Stomach smooth muscle (tissue), 2 donors: ENCODE results near the gene GPR32.
"Not testable (repeated sequence)": the region's sequence is repeated elsewhere in the genome, so short reads cannot be mapped to it uniquely, and the experiment has no call there.

Experiments used
- H3K27ac ChIP-seq: one replicate; pipeline ENCODE4 v1.7.0; 2013; ENCODE audit warnings: mild to moderate bottlenecking, low read length, inconsistent platforms
- H3K27me3 ChIP-seq, 2 donors: one replicate each; pipeline ENCODE4 v1.7.0; 2013; ENCODE audit warnings: low read length in 2 of 2; ENCODE audit not compliant: insufficient read depth in 2 of 2, control insufficient read depth in 1 of 2
- H3K36me3 ChIP-seq, 2 donors: one replicate each; pipeline ENCODE4 v1.7.0; 2013; ENCODE audit warnings: low read length in 2 of 2; ENCODE audit not compliant: control insufficient read depth in 2 of 2, insufficient read depth in 2 of 2
- H3K4me1 ChIP-seq: one replicate; pipeline ENCODE4 v1.7.0; 2013; ENCODE audit warnings: low read length; ENCODE audit not compliant: control insufficient read depth, insufficient read depth
- H3K4me3 ChIP-seq, 2 donors: one replicate each; pipeline ENCODE4 v1.7.0; 2013; ENCODE audit warnings: low read length in 2 of 2
- H3K9ac ChIP-seq, 2 donors: one replicate each; pipeline ENCODE4 v1.7.0; 2013; ENCODE audit warnings: low read length in 2 of 2, mild to moderate bottlenecking in 1 of 2
- H3K9me3 ChIP-seq, 2 donors: one replicate each; pipeline ENCODE4 v1.7.0; 2013; ENCODE audit warnings: low read length in 2 of 2; ENCODE audit not compliant: control insufficient read depth in 2 of 2
- donor health status: healthy.
- donor health status: Pancreatic carcinoma.

Gene GPR32, protein sequence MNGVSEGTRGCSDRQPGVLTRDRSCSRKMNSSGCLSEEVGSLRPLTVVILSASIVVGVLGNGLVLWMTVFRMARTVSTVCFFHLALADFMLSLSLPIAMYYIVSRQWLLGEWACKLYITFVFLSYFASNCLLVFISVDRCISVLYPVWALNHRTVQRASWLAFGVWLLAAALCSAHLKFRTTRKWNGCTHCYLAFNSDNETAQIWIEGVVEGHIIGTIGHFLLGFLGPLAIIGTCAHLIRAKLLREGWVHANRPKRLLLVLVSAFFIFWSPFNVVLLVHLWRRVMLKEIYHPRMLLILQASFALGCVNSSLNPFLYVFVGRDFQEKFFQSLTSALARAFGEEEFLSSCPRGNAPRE

DNA sequence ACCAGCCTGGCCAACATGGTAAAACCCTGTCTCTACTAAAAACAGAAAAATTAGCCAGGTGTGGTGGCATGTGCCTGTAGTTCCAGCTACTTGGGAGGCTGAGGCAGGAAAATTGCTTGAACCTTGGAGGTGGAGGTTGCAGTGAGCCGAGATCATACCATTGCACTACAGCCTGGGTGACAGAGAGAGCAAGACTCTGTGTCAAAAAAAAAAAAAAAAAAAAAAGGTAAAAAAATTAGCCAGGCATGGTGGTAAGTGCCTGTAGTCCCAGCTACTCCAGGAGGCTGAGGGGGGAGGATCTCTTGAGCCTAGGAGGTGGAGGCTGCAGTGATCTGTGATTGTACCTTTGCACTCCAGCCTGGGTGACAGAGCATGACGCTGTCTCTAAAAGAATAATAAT lies at the start of gene GPR32:
GPR32 (plus strand) TSS at position 301 of the 400 bp plus-strand sequence. CDS start 137 bp downstream, outside the sequence.
- not testable (repeated sequence) for H3K27ac ChIP-seq, H3K4me3 ChIP-seq, H3K9me3 ChIP-seq, H3K9ac ChIP-seq, H3K4me1 ChIP-seq, H3K36me3 ChIP-seq
- H3K27me3 ChIP-seq = peaks cover 3 to 15% of the 10 kb centered on the region in 2 donors

DNA sequence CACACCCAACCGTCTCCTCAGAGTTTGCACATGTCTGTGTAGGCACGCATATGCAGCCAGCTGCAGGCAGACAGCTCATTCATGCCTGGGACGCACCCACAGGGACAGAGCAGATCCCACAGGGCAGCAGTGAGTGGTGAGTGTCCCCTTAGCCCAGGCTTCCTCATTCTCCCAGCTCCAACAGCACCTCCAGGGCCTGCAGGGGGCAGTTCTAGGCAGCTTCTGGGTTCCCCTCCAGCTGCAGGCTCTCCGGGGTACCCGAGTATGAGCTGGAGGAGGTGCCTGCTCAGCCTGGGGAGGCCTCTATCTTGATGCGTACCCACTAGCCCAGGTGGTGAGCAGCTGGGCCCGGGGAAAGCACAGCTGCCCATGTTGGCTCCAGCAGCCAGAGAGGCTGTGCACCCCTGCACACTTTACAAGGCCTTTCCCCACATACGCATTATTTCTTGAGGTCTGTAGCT lies 49.3 kb upstream of the GPR32 start:
- Histone ChIP-seq H3K27ac (no peak overlapping the region), H3K4me1 (peaks cover 30% of the 10 kb centered on the region), H3K9ac (no peak overlapping the region), H3K9me3 (no peaks in the 10 kb centered on the region), H3K36me3 (no peaks in the 10 kb centered on the region), H3K27me3 (peaks cover 35 to 36% of the 10 kb centered on the region in 2 donors), H3K4me3 (no peak overlapping the region)

DNA sequence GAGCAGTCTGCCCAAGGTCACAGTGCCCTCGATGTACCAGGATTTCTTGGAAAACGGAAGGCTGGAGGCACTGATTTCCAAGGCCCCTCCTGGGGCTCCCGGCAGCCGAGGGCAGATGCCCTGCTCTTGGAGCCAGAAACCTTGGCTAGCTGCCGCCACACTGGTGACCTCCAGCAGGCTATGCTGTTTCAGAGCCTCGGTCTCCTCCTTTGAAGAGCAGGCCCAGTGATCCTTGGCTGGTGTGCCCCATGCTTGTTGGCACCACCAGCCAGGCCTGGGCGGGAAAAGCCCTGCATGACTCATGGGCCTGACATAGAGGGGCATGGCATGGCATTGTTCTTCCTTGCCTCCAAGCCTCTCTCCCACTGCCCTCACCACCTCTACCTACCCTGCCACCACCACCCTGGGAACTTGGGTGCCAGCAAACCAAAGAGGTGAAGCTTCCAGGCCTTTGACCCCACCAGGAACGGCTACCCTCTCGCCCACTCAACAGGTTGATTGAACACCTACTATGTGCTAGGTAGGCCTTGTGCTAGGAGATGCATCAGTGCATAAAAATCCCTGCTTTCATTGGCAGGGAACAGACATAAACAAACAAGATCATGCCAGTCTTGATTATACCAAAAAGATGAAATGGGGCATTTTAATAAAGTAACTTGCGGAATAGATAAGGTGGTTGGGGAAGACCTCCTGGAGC lies 48.7 kb upstream of the GPR32 start:
- Histone ChIP-seq H3K4me1 (peaks cover 30% of the 10 kb centered on the region), H3K36me3 (no peaks in the 10 kb centered on the region), H3K27ac (no peak overlapping the region), H3K9ac (no peak overlapping the region), H3K27me3 (peaks cover 29 to 33% of the 10 kb centered on the region in 2 donors), H3K4me3 (no peak overlapping the region), H3K9me3 (no peaks in the 10 kb centered on the region)

DNA sequence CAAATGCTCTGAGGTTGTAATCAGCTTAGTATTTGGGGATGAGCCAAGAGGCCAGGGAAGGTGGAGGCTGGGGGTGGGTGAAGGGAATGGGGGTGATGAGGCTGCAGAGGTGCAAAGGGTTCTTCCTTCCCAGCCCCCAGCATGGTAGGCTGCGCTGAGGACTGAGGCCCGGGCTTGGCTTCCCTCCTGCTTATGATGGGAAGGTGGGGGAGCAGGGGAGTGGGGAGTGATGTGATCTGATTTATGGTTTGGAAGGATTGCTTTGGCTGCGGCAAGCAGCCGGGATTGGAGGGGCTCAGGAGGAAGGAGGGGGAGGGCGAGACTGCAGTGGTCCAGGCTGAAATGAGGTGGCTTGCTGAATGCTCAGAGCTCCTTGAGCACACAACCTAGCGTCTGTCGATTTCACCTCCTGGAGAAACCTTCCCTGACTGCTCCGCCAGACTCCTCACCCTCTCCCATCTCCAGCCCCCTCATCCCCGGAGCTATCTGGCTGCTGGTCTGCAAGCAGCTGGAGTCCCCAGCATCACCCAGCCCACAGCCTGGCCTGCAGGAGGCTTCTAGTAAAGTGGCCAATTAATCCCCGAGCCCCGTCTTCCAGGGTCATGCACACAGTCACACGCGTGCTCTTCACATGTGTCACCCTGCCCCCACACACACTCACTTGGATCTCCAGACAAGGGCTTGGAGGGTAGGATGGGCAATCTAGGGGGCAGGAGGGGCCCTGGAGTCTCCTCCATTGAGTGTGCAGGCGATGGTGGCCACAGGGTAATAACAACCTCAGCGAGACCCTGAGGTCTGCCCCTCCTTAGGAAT lies 47.9 kb upstream of the GPR32 start:
- H3K9me3 ChIP-seq = no peaks in the 10 kb centered on the region
- H3K36me3 ChIP-seq = no peaks in the 10 kb centered on the region
- H3K9ac ChIP-seq = no peak overlapping the region
- H3K27me3 ChIP-seq = peaks cover 29 to 35% of the 10 kb centered on the region in 2 donors
- H3K4me1 ChIP-seq = peaks cover 30% of the 10 kb centered on the region
- peak overlapping the region in 1 of 2 donors; percentile 59 for H3K4me3 ChIP-seq
- no peak overlapping the region for H3K27ac ChIP-seq

DNA sequence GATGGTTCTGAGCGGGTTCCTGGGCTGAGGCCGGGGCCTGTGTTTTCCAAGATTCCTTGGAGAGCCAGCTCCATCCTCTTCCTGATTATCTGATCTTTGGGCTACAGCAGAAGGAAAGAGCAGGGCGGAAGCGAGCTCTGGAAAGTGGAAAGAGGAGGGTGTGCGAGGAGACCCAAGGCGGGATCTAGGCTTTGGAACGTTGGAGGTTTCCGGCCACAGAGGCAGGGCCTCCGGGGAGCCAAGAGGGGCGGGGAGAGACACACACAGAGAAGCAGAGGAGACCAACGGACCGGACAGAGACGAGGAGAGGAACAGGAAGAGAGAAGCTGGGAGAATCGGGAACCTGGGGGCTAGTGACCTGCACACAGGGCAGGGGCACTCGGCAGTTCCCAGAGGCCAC lies 47.2 kb upstream of the GPR32 start, which contains the start of gene CLEC11A:
CLEC11A (plus strand) TSS at position 296 of the 400 bp plus-strand sequence. CDS start 162 bp downstream, outside the sequence.
- peak within 1 kb of the TSS; percentile 21 to 38 for H3K9ac ChIP-seq
- peaks cover 31% of the 10 kb centered on the region for H3K4me1 ChIP-seq
- peaks cover 29 to 35% of the 10 kb centered on the region in 2 donors for H3K27me3 ChIP-seq
- H3K9me3 ChIP-seq = no peaks in the 10 kb centered on the region
- H3K36me3 ChIP-seq = no peaks in the 10 kb centered on the region
- H3K4me3 ChIP-seq = peak within 1 kb of the TSS; percentile 70 to 78
- H3K27ac ChIP-seq = peak within 1 kb of the TSS; percentile 24

DNA sequence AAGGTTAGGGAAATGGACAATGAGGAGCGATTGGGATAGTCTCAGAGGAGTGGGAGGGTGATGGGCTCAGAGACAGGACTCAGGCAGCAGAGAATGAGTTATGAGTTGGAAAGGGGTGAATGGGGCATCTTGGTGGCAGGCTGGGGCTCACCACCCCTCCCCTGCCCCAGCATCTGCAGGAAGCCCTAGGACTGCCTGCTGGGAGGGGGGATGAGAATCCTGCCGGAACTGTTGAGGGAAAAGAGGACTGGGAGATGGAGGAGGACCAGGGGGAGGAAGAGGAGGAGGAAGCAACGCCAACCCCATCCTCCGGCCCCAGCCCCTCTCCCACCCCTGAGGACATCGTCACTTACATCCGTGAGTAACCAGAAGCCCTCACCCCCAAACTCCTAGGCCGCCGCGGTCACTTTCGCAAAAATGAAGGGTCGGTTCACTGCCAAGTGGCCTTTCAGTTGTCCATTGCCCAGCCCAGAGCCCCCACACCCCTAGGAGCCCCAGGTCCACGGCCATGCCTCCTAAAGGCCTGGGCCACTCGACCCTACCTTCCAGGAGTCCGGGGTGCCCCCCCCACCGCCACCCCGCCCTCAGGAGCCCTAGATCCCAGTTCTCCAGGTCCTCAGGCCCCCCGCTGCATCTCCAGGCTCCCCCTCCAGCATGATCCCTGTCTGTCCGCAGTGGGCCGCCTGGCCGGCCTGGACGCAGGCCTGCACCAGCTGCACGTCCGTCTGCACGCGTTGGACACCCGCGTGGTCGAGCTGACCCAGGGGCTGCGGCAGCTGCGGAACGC lies 46.3 kb upstream of the GPR32 start:
- Histone ChIP-seq H3K9me3 (no peaks in the 10 kb centered on the region), H3K27me3 (peaks cover 30 to 39% of the 10 kb centered on the region in 2 donors), H3K9ac (peak overlapping the region; percentile 21 to 38), H3K4me1 (peaks cover 27% of the 10 kb centered on the region), H3K4me3 (peak overlapping the region; percentile 70 to 78), H3K36me3 (no peaks in the 10 kb centered on the region), H3K27ac (no peak overlapping the region)

DNA sequence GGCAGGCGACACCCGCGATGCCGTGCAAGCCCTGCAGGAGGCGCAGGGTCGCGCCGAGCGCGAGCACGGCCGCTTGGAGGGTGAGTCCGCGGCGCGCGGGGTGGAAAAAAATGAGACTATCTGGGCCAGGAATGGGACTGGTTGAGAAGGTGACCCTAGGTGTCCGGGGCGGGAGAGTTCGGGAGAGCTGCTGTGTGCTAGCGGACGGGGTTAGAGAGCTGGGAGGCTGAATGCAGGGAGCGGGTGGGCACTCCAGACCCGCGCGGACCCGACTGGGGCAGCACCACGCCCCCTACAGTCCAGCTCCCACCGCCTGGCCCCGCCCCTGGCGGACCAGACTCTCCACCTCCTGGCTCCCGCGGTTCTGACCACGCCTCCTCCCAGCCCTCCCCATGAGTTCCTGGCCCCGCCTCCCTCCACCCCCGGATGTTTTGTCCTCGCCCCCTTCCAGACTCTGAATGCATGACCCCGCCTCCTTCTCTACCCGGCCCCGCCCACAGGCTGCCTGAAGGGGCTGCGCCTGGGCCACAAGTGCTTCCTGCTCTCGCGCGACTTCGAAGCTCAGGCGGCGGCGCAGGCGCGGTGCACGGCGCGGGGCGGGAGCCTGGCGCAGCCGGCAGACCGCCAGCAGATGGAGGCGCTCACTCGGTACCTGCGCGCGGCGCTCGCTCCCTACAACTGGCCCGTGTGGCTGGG lies 45.6 kb upstream of the GPR32 start:
- Histone ChIP-seq H3K27me3 (peaks cover 30 to 39% of the 10 kb centered on the region in 2 donors), H3K36me3 (no peaks in the 10 kb centered on the region), H3K9me3 (no peaks in the 10 kb centered on the region), H3K4me1 (peaks cover 25% of the 10 kb centered on the region), H3K4me3 (peak overlapping the region; percentile 70 to 78), H3K9ac (peak overlapping the region; percentile 68 to 75), H3K27ac (no peak overlapping the region)

DNA sequence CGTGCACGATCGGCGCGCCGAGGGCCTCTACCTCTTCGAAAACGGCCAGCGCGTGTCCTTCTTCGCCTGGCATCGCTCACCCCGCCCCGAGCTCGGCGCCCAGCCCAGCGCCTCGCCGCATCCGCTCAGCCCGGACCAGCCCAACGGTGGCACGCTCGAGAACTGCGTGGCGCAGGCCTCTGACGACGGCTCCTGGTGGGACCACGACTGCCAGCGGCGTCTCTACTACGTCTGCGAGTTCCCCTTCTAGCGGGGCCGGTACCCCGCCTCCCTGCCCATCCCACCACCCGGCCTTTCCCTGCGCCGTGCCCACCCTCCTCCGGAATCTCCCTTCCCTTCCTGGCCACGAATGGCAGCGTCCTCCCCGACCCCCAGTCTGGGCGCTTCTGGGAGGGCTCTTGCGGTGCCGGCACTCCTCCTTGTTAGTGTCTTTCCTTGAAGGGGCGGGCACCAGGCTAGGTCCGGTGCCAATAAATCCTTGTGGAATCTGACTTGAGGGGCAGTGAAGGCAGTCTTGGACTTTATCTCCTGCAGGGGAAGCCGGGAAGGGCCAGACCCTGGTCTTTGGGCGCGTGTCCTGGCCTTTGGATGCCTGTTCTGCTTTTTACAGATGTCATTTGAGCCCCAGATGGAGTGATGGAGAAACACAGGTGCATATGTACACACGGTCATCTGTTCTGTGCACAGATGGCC lies 44.9 kb upstream of the GPR32 start:
- Histone ChIP-seq H3K4me1 (peaks cover 25% of the 10 kb centered on the region), H3K36me3 (no peaks in the 10 kb centered on the region), H3K27ac (no peak overlapping the region), H3K4me3 (peak overlapping the region; percentile 67 to 78), H3K27me3 (peaks cover 29 to 36% of the 10 kb centered on the region in 2 donors), H3K9ac (peak overlapping the region; percentile 68 to 75), H3K9me3 (no peaks in the 10 kb centered on the region)

DNA sequence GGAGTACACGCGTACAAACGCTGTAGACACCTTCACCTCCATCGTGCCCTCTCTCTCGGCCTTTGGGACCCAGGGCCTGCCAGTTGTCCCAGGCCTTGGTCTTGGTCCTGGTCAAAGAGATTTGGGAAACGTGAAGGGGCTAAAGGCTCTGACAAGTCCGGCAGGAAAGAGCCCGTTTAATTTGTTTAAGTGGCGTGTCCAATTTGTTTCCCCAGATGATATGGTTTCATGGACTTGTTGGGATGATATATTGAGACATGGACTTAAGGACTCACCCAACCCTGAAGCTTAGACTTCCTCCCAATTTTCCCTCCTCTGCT lies 44.4 kb upstream of the GPR32 start:
- Histone ChIP-seq H3K27me3 (peaks cover 26 to 35% of the 10 kb centered on the region in 2 donors), H3K9ac (peak overlapping the region in 1 of 2 donors; percentile 75), H3K36me3 (no peaks in the 10 kb centered on the region), H3K4me1 (peaks cover 25% of the 10 kb centered on the region), H3K9me3 (no peaks in the 10 kb centered on the region), H3K4me3 (peak overlapping the region; percentile 67 to 78), H3K27ac (no peak overlapping the region)
